ENCODE results near the gene PIK3R4. TPM values are rescaled to one million over a fixed set of nuclear protein-coding genes. Genes with fewer than 3 reads are reported as not detected.

Gene PIK3R4
- total RNA-seq, 1 experiment from 2014 or later: 20.0 TPM

DNA sequence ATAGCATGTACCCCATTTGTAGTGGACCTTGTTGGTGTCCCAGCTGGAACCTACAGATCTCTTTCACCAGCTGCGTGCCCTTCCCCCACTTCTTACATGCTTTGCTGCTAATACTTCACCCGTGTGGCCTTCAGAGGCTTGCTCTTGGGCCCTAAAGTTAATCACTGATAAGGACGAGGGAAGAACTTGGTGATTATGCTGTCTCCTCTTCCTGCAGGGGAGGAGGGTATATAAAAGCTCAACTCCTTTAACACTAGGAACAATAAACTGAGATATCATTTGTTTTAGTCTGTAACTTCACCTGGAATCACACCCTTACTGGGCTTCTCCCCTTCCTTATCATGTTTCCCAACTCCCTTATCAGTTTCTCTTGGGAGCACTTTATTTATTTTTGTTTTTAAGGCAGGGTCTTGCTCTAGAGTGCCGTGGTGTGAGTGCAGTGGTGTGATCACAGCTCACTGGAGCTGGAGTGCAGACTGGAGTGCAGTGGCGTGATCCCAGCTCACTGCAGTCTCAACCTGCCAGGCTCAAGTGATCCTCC is 43.2 kb upstream of the PIK3R4 start:
- H3K4me1 ChIP-seq: peaks cover 11% of the 10 kb centered on the region
- TF ChIP-seq, protein P1, sequence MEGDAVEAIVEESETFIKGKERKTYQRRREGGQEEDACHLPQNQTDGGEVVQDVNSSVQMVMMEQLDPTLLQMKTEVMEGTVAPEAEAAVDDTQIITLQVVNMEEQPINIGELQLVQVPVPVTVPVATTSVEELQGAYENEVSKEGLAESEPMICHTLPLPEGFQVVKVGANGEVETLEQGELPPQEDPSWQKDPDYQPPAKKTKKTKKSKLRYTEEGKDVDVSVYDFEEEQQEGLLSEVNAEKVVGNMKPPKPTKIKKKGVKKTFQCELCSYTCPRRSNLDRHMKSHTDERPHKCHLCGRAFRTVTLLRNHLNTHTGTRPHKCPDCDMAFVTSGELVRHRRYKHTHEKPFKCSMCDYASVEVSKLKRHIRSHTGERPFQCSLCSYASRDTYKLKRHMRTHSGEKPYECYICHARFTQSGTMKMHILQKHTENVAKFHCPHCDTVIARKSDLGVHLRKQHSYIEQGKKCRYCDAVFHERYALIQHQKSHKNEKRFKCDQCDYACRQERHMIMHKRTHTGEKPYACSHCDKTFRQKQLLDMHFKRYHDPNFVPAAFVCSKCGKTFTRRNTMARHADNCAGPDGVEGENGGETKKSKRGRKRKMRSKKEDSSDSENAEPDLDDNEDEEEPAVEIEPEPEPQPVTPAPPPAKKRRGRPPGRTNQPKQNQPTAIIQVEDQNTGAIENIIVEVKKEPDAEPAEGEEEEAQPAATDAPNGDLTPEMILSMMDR (IDR thresholded peaks at IDR 0.05; ENCODE audit: insufficient read depth in 1 of 2, low read depth in 1 of 2, low read length in 1 of 2, severe bottlenecking in 1 of 2, unreplicated experiment in 1 of 2): no peak
- Mint-ChIP-seq H3K27ac (ENCODE audit: unreplicated experiment) (no peak overlapping the region), H3K4me1 (ENCODE audit: low read depth, unreplicated experiment) (peaks cover 9% of the 10 kb centered on the region), H3K9me3 (ENCODE audit: unreplicated experiment) (no peaks in the 10 kb centered on the region), H3K27me3 (ENCODE audit: insufficient read depth, unreplicated experiment) (peaks cover 6% of the 10 kb centered on the region), H3K36me3 (ENCODE audit: insufficient read depth, unreplicated experiment) (no peaks in the 10 kb centered on the region), H3K4me3 (ENCODE audit: unreplicated experiment) (no peak overlapping the region)
- ChIA-PET POLR2A (no interaction called here), CTCF (no interaction called here)
- DNase-seq: peak; percentile 15 to 47
- no TSS peak for BruUV-seq (replicated peaks)
- H3K27me3 ChIP-seq (replicated peaks; ENCODE audit: control insufficient read depth, insufficient read depth, low read length): no peaks in the 10 kb centered on the region
- intact Hi-C loops (cut with micrococcal nuclease; ENCODE audit: unreplicated experiment): no loop called here
- no peaks in the 10 kb centered on the region for H3K36me3 ChIP-seq (ENCODE audit: control insufficient read depth, insufficient read depth, low read length)
- H3K9me3 ChIP-seq: no peaks in the 10 kb centered on the region
- H3K4me3 ChIP-seq (ENCODE audit: low read depth, low read length): no peak overlapping the region

DNA sequence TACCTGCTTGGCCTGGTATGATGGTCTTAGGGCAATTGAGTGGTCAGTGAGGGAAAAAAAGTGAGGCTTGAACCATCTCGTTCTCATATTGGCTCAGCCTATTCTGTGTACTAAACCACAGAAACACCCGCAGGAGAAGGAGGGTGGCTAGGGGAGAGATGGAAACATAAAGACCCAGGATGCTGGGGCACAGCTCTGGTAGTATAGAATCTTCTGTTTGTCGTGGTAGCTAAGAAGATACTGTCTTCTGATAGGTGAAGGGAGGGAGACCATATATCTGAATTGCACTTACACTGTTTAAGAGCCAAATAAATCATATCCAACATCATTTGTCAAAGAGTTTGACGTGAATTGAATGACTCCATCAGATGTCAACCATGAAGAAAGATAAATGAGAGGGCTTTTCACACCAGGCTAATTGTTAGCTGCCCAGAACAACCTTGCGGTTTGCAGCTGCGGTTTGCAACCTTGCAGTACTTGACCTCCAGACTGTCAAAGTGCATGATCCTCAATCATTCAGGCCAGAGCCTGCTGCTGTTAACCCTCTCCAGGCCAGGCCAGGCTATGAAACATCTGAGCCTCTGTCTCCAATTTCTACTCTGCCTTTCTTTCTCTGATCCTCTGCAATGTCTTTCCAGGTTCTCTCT is 40.9 kb upstream of the PIK3R4 start:
- no peak for DNase-seq
- no peaks in the 10 kb centered on the region for H3K36me3 Mint-ChIP-seq (ENCODE audit: insufficient read depth, unreplicated experiment)

DNA sequence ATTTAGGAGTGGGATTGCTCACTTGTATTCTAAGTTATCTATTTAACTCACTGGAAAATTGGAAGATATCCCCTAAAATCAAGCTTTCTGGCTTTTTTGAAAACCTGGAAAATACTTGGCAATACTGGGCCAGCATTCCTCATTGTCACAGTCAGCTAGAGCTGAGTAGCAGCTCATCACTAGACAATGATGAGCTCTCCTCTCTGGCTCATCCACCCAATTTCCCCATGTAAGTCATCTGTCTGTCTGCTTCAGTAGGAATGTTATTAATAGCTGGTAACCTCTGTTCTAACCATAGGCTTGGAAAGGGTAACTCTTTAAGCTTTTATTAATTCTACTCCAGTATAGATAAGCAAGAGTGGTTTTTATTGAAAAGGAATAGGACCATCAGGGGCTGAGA is 39.7 kb upstream of the PIK3R4 start:
- TF ChIP-seq, protein P1 (IDR thresholded peaks at IDR 0.05; ENCODE audit: insufficient read depth in 1 of 2, low read depth in 1 of 2, low read length in 1 of 2, severe bottlenecking in 1 of 2, unreplicated experiment in 1 of 2): no peak
- no peak for DNase-seq
- H3K9me3 ChIP-seq: no peaks in the 10 kb centered on the region
- peaks cover 9% of the 10 kb centered on the region for H3K4me1 Mint-ChIP-seq (ENCODE audit: low read depth, unreplicated experiment)
- H3K9me3 Mint-ChIP-seq (ENCODE audit: unreplicated experiment): no peaks in the 10 kb centered on the region
- peaks cover 11% of the 10 kb centered on the region for H3K4me1 ChIP-seq
- no peak overlapping the region for H3K4me3 Mint-ChIP-seq (ENCODE audit: unreplicated experiment)
- no peaks in the 10 kb centered on the region for H3K36me3 Mint-ChIP-seq (ENCODE audit: insufficient read depth, unreplicated experiment)
- H3K27ac Mint-ChIP-seq (ENCODE audit: unreplicated experiment): no peak overlapping the region
- H3K4me3 ChIP-seq (ENCODE audit: low read depth, low read length): no peak overlapping the region
- peaks cover 6% of the 10 kb centered on the region for H3K27me3 Mint-ChIP-seq (ENCODE audit: insufficient read depth, unreplicated experiment)
- H3K36me3 ChIP-seq (ENCODE audit: control insufficient read depth, insufficient read depth, low read length): no peaks in the 10 kb centered on the region
- CTCF ChIA-PET: no interaction called here
- no TSS peak for BruUV-seq (replicated peaks)
- intact Hi-C loops (cut with micrococcal nuclease; ENCODE audit: unreplicated experiment): no loop called here
- POLR2A ChIA-PET: no interaction called here
- H3K27me3 ChIP-seq (replicated peaks; ENCODE audit: control insufficient read depth, insufficient read depth, low read length): no peaks in the 10 kb centered on the region

More for the DNA sequence above, 40.9 kb upstream of the PIK3R4 start:
- Histone ChIP-seq H3K36me3 (ENCODE audit: control insufficient read depth, insufficient read depth, low read length) (no peaks in the 10 kb centered on the region), H3K27me3 (replicated peaks; ENCODE audit: control insufficient read depth, insufficient read depth, low read length) (no peaks in the 10 kb centered on the region), H3K9me3 (no peaks in the 10 kb centered on the region), H3K4me1 (peaks cover 11% of the 10 kb centered on the region), H3K4me3 (ENCODE audit: low read depth, low read length) (no peak overlapping the region)
- TF ChIP-seq, protein P1 (IDR thresholded peaks at IDR 0.05; ENCODE audit: insufficient read depth in 1 of 2, low read depth in 1 of 2, low read length in 1 of 2, severe bottlenecking in 1 of 2, unreplicated experiment in 1 of 2): no peak
- BruUV-seq (replicated peaks): no TSS peak
- Mint-ChIP-seq H3K9me3 (ENCODE audit: unreplicated experiment) (no peaks in the 10 kb centered on the region), H3K4me3 (ENCODE audit: unreplicated experiment) (no peak overlapping the region), H3K27ac (ENCODE audit: unreplicated experiment) (no peak overlapping the region), H3K27me3 (ENCODE audit: insufficient read depth, unreplicated experiment) (peaks cover 6% of the 10 kb centered on the region), H3K4me1 (ENCODE audit: low read depth, unreplicated experiment) (peaks cover 9% of the 10 kb centered on the region)
- CTCF ChIA-PET: no interaction called here
- POLR2A ChIA-PET: no interaction called here
- intact Hi-C loops (cut with micrococcal nuclease; ENCODE audit: unreplicated experiment): no loop called here

Measured in Caco-2 (cell line).